HG03280 (cell line): ENCODE measurements around the gene CHCHD3.

Experiments
- ATAC-seq: cut with Tn5 transposase; IDR thresholded peaks from one replicate; pipeline ENCODE4 v1.9.1; 2021; ENCODE audit warnings: mild to moderate bottlenecking, moderate library complexity; ENCODE audit not compliant: unreplicated experiment

CHCHD3 gene

DNA sequence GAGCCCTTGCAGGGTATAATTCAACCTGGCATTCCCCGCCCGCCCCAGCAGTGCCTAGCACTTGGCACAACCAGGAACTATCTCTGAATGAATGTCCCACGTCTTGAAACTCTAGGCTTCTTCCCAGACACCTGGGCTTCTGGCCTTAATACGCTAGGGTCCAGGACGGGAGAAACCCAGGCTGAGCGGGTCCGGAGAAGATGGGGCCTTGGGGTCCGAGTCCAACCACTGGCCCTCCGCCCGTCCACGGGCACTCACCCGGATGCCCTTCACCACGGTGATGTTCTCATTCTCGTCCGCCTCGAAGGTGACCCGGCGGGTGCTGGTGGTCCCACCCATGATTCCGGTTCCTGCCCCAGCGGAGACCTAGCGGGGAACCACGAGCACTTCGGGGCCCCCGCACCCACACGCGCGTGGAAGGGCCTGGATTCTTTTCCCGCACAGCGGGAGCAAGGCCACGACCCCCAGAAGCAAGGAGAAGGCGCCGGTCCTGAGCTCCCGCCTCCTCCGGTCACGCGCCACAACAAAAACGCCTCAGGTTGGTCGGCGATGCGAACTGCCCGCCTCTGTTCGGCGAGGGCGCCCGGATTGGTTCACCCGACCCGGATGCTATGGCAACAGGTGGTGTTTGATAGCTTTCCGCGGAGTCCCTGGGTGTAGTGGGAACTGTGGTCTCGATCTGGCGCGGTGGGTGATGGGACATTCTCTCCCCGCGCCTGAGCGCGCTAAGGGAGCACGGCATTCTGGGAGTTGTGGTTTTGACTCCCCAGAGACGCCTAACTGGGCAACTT is at the start of gene CHCHD3:
CHCHD3 (minus strand) TSS at position 492 of the 791 bp plus-strand sequence; CDS start at position 339, 153 bp downstream.
- ATAC-seq = peak; percentile 100

DNA sequence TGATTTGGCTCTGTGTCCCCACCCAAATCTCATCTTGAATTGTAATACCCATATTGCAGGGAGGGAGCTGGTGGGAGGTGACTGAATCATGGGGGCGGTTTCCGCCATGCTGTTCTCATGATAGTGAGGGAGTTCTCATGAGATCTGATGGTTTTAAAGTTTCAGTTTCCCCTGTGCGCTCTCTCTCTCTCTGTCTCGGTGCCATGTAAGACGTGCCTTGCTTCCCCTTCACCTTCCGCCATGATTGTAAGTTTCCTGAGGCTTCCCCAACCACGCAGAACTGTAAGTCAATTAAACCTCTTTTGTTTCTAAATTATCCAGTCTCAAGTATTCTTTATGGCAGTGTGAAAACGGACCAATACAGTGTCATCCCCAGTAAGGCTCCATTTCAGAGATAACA is 48.3 kb upstream of the CHCHD3 start:
- no peak for ATAC-seq

DNA sequence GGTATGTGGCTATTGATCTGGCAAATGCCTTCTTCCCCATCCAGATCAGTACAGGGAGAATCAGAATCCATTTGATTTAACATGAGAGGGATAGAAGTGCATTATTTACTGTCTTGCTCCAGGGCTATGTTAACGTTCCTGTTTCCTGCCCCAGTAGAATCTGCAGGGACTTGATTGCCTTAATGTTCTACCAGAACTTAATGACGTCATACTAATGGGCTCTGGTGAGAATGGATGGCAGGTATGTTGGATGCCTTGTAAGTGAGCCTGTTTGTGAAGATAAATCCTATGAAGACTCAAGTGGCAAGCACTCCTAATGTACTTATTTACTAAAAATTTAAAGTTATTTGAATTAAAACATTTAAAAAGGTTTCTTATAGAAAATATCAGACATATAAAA is 44.5 kb upstream of the CHCHD3 start:
- no peak for ATAC-seq

DNA sequence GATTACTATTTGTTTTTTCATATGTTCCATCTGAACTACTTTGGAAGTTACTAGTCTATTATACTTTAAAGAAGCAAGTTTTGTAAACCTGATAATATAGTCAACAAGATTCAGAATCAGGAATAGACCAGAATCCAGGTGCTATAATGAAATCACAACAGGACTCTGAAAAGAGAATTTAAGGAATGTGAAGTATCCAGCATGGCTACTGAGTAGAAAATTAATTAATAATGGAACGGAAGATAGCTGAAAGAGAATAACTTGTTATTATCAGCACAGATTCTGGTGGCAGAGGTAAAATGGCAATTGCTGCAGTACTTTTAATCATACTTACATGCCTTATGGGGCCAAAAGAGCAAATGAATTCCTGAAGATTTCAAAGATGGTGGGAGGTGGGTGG is 43.1 kb upstream of the CHCHD3 start:
- ATAC-seq = no peak

DNA sequence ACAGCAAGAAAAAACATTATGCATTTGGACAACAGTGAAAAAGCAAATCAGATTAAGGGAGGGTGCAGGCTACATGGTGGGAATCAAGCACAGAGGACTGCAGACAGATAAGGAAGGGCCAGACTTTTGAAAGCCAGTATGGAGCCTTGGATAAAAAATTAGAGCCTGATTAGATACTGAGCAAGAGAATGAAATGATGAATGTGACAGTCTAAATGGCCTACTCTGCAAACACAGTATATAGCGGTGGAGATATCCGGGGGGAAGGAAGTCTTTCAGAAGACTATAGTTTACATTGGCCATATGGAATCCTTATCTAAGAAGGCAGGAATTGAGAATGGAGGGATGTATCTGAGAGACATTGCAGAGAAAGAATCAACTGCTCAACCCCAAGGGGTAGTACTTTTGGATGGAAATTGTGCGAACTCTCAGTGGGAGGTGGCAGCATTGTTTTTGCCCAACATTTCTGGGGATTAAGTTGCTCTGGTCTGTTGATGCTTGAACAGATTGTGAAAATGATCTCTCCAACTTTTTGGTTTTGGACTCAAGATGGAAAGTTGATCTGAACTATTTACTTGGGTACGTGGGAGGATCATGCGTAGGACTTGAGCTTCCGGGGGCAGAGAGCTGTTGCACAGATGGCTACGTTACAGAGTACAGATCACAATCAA is 39.4 kb upstream of the CHCHD3 start:
- ATAC-seq = no peak

DNA sequence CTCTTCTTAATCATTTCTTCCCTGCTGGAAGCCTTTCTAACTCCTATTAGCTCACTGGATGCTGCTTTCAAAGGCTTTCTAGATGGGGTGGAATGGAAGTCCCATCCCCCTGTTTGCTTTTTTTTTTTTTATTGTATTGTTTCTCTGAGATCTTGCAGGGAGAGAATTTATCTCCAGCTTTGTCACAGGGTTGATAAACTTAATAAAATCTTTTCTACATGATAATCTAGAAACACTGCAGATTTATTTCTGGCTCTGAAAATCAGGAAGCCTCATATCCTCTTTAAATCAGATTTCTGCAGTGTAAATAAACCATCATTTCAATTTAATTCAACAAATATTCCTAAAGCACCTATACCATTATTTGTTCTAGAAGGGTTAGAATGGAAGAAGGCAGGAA is 37.2 kb upstream of the CHCHD3 start:
- no peak for ATAC-seq

DNA sequence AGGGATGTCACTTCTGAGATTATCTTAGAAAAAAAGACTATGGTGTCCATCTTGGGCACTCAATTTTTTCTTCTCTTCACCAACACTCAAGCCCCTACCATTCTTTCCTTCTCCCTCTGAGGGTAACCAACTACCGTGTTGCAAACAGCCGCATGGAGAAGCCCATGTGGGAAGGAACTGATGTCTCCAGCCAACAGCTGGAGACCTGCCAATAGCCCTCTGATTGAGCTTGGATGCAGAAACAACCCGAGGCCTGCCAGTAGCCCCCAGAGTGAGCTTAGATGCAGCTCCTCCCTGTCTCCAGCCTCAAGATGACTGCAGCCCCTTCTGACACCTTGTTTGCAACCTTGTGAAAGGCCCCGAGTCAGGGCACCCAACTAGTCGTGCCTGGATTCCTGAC is 36.4 kb upstream of the CHCHD3 start:
- ATAC-seq = no peak

DNA sequence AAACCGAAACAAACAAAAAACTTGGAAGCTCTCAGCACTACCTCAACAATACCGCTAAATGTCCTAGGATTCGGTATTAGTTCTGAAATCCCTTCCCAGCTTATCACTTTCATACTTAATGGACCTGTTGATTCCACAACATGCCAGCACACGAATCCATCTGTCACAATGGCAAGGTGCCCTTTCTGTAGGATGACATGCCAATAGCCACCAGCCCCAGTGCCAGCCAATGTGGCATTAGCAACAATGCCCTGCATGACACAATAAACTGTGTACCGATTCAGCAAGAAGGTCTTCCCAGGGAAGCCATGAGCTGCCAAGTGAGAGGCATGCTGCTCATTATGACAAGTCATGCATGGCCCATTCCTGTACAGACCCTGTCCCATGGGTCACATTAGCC is 35.6 kb upstream of the CHCHD3 start:
- no peak for ATAC-seq

DNA sequence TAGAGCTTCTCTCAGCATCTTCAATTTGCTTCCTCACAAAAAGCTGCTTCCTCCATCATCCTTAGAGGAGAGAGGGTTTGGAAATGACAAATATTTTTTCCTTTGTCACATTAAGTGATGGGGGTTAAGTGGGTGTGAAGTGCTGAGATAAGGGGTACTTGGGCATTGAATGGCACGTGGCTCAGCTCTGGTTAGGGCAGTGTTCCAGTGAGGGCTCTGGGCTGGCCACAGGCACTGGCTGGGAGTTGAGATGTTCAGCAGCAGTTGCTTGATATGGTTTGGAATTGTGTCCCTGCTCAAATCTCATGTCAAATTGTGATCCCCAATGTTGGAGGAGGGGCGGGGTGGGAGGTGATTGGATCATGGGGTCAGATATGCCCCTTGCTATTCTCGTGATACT is 33.7 kb upstream of the CHCHD3 start:
- ATAC-seq = no peak

DNA sequence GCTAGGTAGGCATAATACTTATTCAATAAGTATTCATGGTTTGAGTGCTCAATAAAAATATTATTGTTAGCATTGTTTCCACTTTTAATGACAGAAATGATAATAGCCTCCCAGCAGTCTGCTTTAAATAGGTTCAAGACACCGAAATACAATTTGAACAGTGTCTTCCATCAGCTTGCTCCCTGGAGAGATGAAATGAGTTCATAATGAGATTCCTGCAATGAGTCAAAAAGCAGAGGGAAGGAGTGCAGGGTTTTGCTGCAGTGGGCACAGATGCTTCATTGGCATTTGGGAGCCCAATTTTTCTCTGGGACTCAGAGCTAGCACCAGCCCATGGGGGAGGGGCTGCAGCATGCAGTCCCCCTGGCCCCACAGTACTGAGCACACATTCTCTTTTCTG is 32.6 kb upstream of the CHCHD3 start:
- no peak for ATAC-seq

DNA sequence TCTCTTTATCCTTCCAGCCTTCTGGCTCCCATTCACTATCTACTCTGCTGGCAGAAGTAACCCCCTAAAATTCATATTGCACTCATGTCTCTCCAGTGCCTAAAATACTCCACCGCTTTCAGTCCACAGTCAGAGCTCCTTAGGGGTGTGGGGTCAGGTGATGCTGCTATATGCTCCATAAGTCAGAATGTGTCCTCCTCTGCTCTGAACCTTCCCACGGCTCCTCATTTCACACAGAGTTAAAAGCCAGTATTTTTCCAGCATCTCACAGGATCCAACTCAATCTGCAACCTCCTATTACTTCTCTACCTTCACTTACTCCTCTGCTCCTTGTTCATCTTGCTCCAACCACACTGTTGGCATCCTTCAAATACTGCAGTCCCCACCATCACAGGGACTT is 31.1 kb upstream of the CHCHD3 start:
- no peak for ATAC-seq

DNA sequence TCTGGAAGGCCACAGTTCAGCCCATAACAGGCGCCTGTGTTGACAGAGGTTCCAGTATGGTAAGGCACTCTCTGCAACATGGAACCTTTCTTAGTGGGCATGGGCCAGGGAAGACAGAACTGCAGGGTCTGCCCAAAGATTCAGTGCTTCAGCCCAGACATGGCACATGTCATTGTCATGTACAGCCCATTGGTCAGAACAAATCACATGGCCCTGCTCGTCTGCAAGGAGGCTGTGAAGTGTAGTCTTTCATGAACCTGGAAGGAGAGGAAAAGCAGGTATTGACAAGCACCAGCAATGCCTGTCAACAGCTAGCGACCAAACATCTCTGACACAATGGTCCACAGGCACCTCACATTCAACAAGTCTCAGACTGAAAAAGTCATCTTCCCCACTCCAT is 30.4 kb upstream of the CHCHD3 start:
- no peak for ATAC-seq

DNA sequence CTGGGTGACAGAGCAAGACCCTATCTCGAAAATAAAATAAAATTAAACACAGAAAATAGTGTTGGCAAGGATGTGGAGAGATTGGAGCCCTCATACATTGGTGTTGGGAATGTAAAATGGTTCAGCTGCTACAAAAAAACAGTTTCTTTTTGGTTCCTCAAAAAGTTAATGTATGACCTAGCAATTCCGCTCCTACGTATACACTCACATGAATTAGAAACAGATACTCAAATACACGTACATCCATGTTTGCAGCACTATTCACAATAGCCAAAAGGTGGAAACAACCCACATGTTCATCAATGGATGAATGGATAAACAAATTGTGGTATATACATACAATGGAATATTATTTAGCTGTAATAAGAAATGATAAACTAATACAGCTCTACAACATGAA is 28.4 kb upstream of the CHCHD3 start:
- no peak for ATAC-seq

DNA sequence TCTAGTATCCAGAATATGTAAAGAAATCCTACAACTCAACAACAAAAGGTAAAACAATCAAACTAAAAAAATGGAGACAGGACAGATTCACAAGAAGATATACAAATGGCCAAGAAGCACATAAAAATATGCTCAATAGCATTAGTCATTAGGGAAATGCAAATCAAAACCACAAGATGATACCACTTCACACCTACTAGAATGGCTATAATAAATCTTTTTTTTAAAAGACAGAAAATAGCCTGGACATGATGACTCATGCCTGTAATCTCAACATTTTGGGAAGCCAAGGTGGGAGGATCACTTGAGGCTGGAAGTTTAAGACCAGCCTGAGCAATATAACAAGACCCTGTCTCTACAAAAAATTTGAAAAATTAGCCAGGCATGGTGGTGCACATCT is 27.9 kb upstream of the CHCHD3 start:
- ATAC-seq = no peak

DNA sequence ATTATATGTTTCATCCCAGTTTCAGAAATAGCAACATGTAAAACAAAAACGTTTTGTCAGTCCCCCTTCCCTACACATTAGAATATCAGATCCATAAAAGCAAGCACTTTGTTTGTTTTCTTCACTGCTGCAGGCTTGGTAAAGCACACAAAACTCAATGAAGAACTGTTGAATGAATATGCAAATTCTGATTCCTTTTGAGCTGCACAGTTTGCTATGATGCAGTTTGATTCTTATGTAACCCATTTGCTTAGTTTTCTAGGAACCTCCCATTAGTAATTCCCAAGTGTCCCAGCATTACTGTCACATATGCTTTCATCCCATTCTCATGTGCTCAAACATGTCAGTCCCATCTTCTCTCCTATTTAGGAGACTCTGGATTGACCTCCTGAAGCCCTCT is 26.1 kb upstream of the CHCHD3 start:
- no peak for ATAC-seq

DNA sequence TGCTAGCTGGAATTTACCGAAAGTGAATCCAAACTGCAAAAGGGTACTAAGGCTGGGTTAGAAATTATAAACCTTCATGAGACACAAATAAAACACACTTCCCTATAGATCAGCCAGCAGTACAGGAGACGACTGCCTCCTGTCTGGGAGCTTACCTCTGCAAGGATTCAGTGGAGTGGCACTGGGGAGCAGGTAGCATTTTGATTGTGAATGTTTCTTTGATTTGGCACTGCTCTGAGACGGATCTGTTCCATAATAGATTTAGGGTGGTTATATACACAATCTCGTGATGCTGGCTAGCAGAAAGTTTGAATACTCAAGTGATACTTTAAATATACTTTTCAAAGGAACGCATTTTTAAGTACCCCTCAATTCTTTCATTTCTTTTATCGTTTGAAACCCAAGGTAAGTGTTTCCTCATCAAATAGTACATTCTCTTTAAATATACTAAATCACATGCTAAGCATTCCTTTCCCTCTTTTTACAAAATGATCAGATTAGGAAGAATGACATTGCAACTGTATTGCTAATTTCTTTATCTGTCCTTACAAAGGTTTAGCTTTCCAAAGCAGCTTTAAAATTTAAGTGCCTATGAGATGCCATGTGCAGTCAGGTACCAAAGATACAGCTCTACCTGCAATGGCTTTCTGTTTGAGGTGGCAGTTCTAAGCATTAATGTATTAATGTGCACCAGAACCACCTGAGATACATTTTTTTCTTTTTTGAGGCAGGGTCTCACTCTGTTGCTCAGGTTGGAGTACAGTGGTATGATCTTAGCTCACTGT is 20.6 kb upstream of the CHCHD3 start:
- ATAC-seq = no peak

DNA sequence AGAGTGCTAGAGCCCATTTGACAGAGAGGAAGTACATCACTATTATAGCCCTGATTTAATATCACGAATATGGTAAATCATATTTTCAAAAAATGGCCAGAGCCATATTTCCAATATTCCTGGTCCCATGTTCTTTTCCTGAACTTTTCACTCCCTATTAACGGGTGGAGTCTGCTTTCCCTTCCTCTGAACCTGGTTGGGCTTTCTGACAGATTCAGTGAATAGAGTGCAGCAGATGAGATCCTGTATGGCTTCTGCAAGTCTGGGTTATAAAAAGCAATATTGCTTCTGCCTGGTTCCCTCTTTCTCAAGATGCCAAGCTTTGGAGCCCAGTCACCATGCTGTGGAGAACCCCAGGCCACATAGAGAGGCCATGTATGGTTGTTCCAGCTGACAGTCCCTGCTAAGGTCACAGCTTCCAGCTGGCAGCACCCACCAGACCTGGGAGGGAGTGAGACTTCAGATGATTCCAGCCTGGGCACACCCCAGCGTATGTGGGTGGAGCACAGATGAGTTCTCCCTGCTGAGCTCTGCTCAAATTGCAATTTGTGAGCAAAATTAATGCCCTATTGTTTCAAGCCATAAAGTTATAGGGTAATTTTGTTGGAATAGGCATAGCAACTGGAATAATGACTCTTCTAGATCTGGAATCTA is 17.9 kb upstream of the CHCHD3 start:
- ATAC-seq = no peak

DNA sequence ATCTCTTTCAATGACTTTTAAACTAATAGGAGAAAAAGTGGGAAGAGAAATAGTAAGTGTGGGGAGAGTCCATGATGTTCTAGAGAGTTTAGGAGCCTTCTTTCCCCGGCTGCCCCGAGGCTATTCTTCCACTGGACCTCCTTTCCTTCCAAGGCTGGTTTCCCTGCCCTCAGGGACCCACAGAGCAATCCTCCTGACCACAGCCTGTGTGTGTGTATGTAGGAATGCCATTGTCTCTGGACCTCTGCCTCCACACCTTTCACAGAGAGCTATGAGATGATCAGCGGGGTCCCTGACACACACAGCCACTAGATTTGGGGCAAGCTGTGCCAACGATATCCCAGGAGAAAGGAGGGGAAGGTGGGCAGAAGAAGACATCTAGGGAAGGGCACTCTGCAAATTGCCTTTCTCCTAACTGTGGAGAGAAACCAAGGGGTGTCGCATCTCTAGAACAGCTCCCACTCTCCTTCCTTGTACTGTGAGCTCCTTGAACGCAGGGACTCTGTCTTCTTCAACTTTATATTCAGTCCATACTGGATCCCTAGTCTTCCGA is 13.3 kb upstream of the CHCHD3 start:
- no peak for ATAC-seq

DNA sequence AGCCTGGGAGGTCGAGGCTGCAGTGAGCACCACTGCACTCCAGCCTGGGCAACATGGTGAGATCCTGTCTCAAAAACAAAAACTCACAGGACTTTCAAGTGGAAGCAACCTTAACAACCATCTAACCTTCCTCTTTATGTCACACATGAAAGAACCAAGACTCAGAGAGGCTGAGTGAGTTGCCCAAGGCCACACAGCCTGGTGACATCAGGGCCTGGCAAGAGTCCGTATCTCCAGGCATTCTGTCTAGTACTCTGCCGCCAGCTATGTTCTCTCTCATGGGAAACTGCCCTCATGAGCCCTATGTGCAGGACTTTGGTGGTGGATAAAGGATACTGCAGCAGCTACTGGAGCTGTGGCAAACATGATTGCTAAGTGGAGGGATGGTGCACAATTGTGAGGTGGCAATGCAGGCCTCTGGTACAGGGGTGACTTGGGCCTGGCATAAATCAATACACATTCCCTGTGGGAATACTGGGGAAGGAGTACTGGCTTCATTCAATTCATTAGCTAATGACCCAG is 10.1 kb upstream of the CHCHD3 start:
- ATAC-seq = no peak

DNA sequence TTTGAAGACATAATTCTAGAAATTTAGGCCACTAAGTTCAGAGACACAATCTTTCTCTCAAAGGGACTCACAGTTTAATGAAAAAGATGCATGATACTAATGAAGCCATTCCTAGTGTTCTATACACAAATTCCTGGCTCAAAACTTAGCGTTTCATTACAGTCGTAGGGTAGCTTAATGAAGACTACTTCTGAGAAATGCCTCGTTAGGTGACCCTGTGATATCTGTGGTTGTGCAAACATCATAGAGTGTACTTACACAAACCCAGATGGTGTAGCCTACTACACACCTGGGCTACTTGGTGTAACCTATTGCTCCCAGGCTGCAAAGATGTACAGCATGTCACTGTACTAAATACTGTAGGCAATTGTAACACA is 488 bp upstream of the CHCHD3 start:
- ATAC-seq = no peak

DNA sequence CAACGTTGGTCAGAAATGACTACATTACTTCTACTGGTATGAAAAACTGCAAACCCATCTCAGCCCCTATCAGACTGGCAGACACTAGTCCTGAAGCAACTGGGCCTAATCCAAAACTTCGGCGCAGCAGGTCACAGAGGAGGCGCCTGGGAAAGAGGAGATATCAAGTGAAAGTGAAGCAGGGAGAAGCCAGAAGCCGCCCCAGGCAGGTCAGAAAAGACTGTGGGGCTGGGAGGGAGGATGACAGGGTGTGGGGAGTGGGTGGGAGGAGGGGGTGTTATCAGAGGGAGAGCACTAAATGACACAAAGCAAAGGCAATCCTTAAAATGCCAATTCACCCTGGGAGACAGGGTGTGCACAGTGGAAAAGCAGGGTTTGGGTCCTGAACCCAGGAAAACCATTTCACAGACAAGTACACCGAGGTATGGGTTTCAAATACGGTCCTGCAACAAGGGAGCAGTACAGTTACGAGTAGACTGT is 731 bp downstream of the CHCHD3 start:
- ATAC-seq = no peak
